Neural cell (in vitro differentiated cells): ENCODE data around the gene CD2AP. TPM values are rescaled to one million over a fixed set of nuclear protein-coding genes. Genes with fewer than 3 reads are reported as not detected.

Experiments used
- H2AFZ ChIP-seq: fragments of 200-600, 300-800 bp; sonication (generic), shearing (Covaris generic); 2 replicates; pipeline ENCODE4 v1.6.0; 2014; ENCODE audit warnings: low read depth, mild to moderate bottlenecking, antibody characterized with exemption, low read length, moderate library complexity
- H3F3A ChIP-seq: fragments of 200-600 bp; shearing (Covaris generic); 2 replicates; pipeline ENCODE4 v1.6.1; 2016; ENCODE audit warnings: mild to moderate bottlenecking, moderate library complexity, mixed read lengths, antibody characterized with exemption, low read length; ENCODE audit not compliant: insufficient read depth, poor library complexity, severe bottlenecking
- H3K27ac ChIP-seq: fragments of 200-600, 300-800 bp; sonication (generic), shearing (Covaris generic); 2 replicates; pipeline ENCODE4 v1.5.1; 2014; ENCODE audit warnings: mild to moderate bottlenecking, low read length, moderate library complexity
- H3K27me3 ChIP-seq: fragments of 300-800, 200-600 bp; sonication (generic), shearing (Covaris generic); 2 replicates; pipeline ENCODE4 v1.6.0; 2014; ENCODE audit warnings: mild to moderate bottlenecking, low read depth, low read length, moderate library complexity; ENCODE audit not compliant: insufficient read depth
- H3K36me3 ChIP-seq: fragments of 300-800, 200-600 bp; sonication (generic), shearing (Covaris generic); 2 replicates; pipeline ENCODE4 v1.5.1; 2014; ENCODE audit warnings: mild to moderate bottlenecking, antibody characterized with exemption, low read length, moderate library complexity; ENCODE audit not compliant: insufficient read depth
- H3K4me2 ChIP-seq: fragments of 300-800, 200-600 bp; sonication (generic), shearing (Covaris generic); 2 replicates; pipeline ENCODE4 v1.6.0; 2014; ENCODE audit warnings: mild to moderate bottlenecking, low read length
- H3K4me3 ChIP-seq: fragments of 300-800, 200-600 bp; sonication (generic), shearing (Covaris generic); 2 replicates; pipeline ENCODE4 v1.5.1; 2014; ENCODE audit warnings: mild to moderate bottlenecking, low read length, moderate library complexity
- H3K79me2 ChIP-seq: fragments of 200-600 bp; shearing (Covaris generic); replicated peaks from 2 replicates; pipeline ENCODE4 v1.6.0; 2014; ENCODE audit warnings: mild to moderate bottlenecking, low read length, moderate library complexity; ENCODE audit not compliant: insufficient read depth
- H3K9ac ChIP-seq: fragments of 300-800, 200-600 bp; sonication (generic), shearing (Covaris generic); 2 replicates; pipeline ENCODE4 v1.6.1; 2016; ENCODE audit warnings: mild to moderate bottlenecking, low read length, mixed read lengths
- H3K9me2 ChIP-seq: fragments of 200-600 bp; shearing (Covaris generic); 2 replicates; pipeline ENCODE4 v1.6.1; 2016; ENCODE audit warnings: mild to moderate bottlenecking, low read length, mixed read lengths; ENCODE audit not compliant: insufficient read depth
- H3K9me3 ChIP-seq: fragments of 200-600, 300-800 bp; sonication (generic), shearing (Covaris generic); 2 replicates; pipeline ENCODE4 v1.6.1; 2016; ENCODE audit warnings: mild to moderate bottlenecking, mixed run types, low read length, moderate library complexity, mixed read lengths
- H4K20me1 ChIP-seq: fragments of 200-600 bp; shearing (Covaris generic); 2 replicates; pipeline ENCODE4 v1.6.1; 2016; ENCODE audit warnings: mild to moderate bottlenecking, mixed run types; ENCODE audit not compliant: insufficient read depth
- CTCF ChIP-seq: fragments of 450-650 bp; IDR thresholded peaks from 2 replicates; pipeline ENCODE4 v1.5.1; 2014; ENCODE audit warnings: antibody characterized with exemption, mild to moderate bottlenecking, moderate library complexity; ENCODE audit not compliant: poor library complexity, severe bottlenecking
- EP300 ChIP-seq: fragments of 450-650 bp; conservative IDR thresholded peaks from 2 replicates; pipeline ENCODE4 v1.6.1; 2014; ENCODE audit warnings: antibody characterized with exemption, mild to moderate bottlenecking, moderate library complexity; ENCODE audit not compliant: poor library complexity, severe bottlenecking
- EZH2 ChIP-seq: fragments of 200-600, 300-800 bp; shearing (Covaris generic), sonication (generic); IDR thresholded peaks from 2 replicates; pipeline ENCODE4 v1.6.1; 2014; ENCODE audit warnings: antibody characterized with exemption, low read length, borderline replicate concordance, mild to moderate bottlenecking; ENCODE audit not compliant: insufficient read depth, poor library complexity, severe bottlenecking
- MXI1 ChIP-seq: fragments of 450-650 bp; conservative IDR thresholded peaks from 2 replicates; pipeline ENCODE4 v1.6.1; 2014; ENCODE audit warnings: antibody characterized with exemption, mild to moderate bottlenecking; ENCODE audit not compliant: poor library complexity, severe bottlenecking
- POLR2AphosphoS5 ChIP-seq: IDR thresholded peaks from 2 replicates; pipeline ENCODE4 v1.6.1; 2012
- RAD21 ChIP-seq: fragments of 450-650 bp; conservative IDR thresholded peaks from 2 replicates; pipeline ENCODE4 v1.6.1; 2014; ENCODE audit warnings: antibody characterized with exemption, mild to moderate bottlenecking, moderate library complexity
- REST ChIP-seq: IDR thresholded peaks from 2 replicates; pipeline ENCODE4 v1.6.1; 2012; ENCODE audit warnings: borderline replicate concordance
- SMC3 ChIP-seq: fragments of 450-650 bp; conservative IDR thresholded peaks from 2 replicates; pipeline ENCODE4 v1.6.1; 2014; ENCODE audit warnings: antibody characterized with exemption, mild to moderate bottlenecking, moderate library complexity; ENCODE audit not compliant: poor library complexity
- TAF1 ChIP-seq: IDR thresholded peaks from 2 replicates; pipeline ENCODE4 v1.6.1; 2012; ENCODE audit warnings: low read depth
- polyA plus RNA-seq: library from polyadenylated mRNA; depleted of rRNA; stranded (reverse); fragments of >200 nt; gene quantifications from 2 replicates; pipeline ENCODE4 v1.2.3, GENCODE V29; 2014

The CD2AP gene
- polyA plus RNA-seq, 1 donor from 2014 or later, result 16.8 TPM

- H3K9me2 ChIP-seq, result no peaks in the 10 kb centered on the region
- peaks cover 71% of the 10 kb centered on the region for H3K79me2 ChIP-seq
- no peak overlapping the region for H3K4me3 ChIP-seq
- H3F3A ChIP-seq, result no peaks in the 10 kb centered on the region
- H3K27ac ChIP-seq, result no peak overlapping the region
- no peaks in the 10 kb centered on the region for H3K36me3 ChIP-seq
- no peaks in the 10 kb centered on the region for H3K27me3 ChIP-seq
- H4K20me1 ChIP-seq, result no peaks in the 10 kb centered on the region
- H3K4me2 ChIP-seq, result no peak overlapping the region
- H2AFZ ChIP-seq, result no peak overlapping the region
- TF ChIP-seq EZH2, result no peak
- no peak for TF ChIP-seq RAD21
- TF ChIP-seq POLR2AphosphoS5, result no peak
- no peak for TF ChIP-seq CTCF
- no peak for TF ChIP-seq EP300
- TF ChIP-seq TAF1, result no peak
- H3K9me3 ChIP-seq, result no peaks in the 10 kb centered on the region
- no peak overlapping the region for H3K9ac ChIP-seq
Observed at GRCh38 chr6:47484616-47485015, 7.0 kb downstream of the CD2AP start.

GRCh38 chr6:47485083-47485482 is 7.5 kb downstream of the CD2AP start:
- Histone ChIP-seq H3K9me2 (no peaks in the 10 kb centered on the region), H3K9me3 (no peaks in the 10 kb centered on the region), H3K9ac (no peak overlapping the region), H2AFZ (no peak overlapping the region), H3K36me3 (no peaks in the 10 kb centered on the region), H3K79me2 (peaks cover 71% of the 10 kb centered on the region), H3F3A (no peaks in the 10 kb centered on the region), H4K20me1 (no peaks in the 10 kb centered on the region), H3K27ac (no peak overlapping the region), H3K27me3 (no peaks in the 10 kb centered on the region), H3K4me2 (no peak overlapping the region), H3K4me3 (no peak overlapping the region)
- TF ChIP-seq EP300, result no peak
- TF ChIP-seq SMC3, result no peak
- TF ChIP-seq EZH2, result no peak
- no peak for TF ChIP-seq TAF1
- TF ChIP-seq CTCF, result no peak
- TF ChIP-seq MXI1, result no peak
- TF ChIP-seq RAD21, result no peak
- TF ChIP-seq REST, result no peak
- TF ChIP-seq POLR2AphosphoS5, result no peak
